ENCODE data around the gene TRABD. TPM values are rescaled to one million over a fixed set of nuclear protein-coding genes. Genes with fewer than 3 reads are reported as not detected.

TRABD gene
- total RNA-seq, 4 donors from 2014 or later: 18.3 to 31.0 (median 22.3) TPM

DNA sequence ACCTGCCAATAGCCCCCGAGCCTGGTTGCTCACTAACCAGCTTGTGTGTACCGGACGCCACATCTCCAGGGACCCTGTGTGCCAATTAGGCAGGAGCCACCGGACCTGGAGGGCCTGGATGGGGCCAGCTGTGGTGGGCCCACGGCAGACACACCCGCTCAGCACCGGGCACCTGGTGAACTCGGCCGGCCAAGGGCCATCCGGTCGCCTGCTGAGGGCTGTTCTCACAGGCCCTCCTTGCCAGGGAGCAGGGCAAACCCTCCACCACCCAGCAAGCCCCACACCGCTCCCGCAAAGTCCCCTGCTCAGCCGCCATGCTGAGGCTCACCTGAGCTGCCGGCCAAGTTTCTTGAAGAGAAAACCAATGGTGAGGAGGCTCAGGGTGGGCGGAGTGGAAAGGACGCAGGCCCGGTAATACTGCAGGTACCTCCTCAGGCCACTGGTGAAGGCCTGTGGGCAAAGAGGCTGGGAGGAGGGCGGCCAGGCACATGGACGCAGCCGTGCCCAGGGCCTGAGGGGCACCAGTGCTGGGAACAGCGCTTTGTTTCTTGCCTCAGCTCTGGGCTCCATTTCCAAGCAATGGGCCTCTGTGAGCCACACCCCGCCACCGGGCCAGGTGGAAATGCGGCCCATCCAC lies 42.0 kb downstream of the TRABD start:
- Histone ChIP-seq H3K4me3 (no peak overlapping the region), H3K36me3 (peaks cover 44 to 94% (median 85%) of the 10 kb centered on the region in 4 donors), H3K4me1 (no peaks in the 10 kb centered on the region), H3K27ac (replicated peaks in 1 of 4) (no peak overlapping the region), H3K9me3 (no peaks in the 10 kb centered on the region), H3K27me3 (no peaks in the 10 kb centered on the region)
- WGBS: 87% methylated on average over 11 of the region's 25 CpGs
- no peak for DNase-seq (ENCODE audit: extremely low spot score)
- TF ChIP-seq POLR2A (IDR thresholded peaks at IDR 0.05; ENCODE audit: low read depth) (no peak), EP300 (IDR thresholded peaks at IDR 0.05) (no peak), POLR2AphosphoS5 (IDR thresholded peaks at IDR 0.05) (no peak)
- TF ChIP-seq, protein P1, sequence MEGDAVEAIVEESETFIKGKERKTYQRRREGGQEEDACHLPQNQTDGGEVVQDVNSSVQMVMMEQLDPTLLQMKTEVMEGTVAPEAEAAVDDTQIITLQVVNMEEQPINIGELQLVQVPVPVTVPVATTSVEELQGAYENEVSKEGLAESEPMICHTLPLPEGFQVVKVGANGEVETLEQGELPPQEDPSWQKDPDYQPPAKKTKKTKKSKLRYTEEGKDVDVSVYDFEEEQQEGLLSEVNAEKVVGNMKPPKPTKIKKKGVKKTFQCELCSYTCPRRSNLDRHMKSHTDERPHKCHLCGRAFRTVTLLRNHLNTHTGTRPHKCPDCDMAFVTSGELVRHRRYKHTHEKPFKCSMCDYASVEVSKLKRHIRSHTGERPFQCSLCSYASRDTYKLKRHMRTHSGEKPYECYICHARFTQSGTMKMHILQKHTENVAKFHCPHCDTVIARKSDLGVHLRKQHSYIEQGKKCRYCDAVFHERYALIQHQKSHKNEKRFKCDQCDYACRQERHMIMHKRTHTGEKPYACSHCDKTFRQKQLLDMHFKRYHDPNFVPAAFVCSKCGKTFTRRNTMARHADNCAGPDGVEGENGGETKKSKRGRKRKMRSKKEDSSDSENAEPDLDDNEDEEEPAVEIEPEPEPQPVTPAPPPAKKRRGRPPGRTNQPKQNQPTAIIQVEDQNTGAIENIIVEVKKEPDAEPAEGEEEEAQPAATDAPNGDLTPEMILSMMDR (IDR thresholded peaks at IDR 0.05): no peak
- intact Hi-C loops (cut with DNase I): no loop called here

DNA sequence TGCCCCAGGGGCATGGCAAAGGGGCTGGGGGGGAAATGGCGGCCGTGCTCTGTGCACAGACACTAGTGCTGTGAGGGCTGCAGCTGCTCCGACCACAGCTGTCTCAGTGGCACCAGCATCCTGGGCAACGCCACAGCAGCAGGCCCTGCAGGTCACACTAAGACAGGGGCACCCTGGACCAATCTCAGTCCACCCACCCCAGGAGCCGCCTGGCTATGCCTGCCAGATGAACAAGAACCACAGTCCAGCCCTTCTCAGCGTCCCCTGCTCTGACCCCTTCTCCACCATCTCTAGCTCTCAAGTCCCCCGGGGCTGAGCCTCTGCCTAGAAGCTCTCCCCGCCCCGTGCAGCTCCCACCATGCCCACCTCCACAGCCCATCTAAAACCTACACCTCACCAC lies 42.7 kb downstream of the TRABD start:
- TF ChIP-seq EP300 (IDR thresholded peaks at IDR 0.05) (no peak), POLR2AphosphoS5 (IDR thresholded peaks at IDR 0.05) (no peak), POLR2A (IDR thresholded peaks at IDR 0.05; ENCODE audit: low read depth) (no peak)
- TF ChIP-seq, protein P1 (IDR thresholded peaks at IDR 0.05): no peak

GRCh38 chr22:50229370-50229769 lies 43.7 kb downstream of the TRABD start:
- H3K9me3 ChIP-seq: no peaks in the 10 kb centered on the region
- no peaks in the 10 kb centered on the region for H3K4me1 ChIP-seq
- 93% methylated on average over 16 of the region's 16 CpGs for WGBS
- H3K27ac ChIP-seq (replicated peaks in 1 of 4): no peak overlapping the region
- TF ChIP-seq EP300 (IDR thresholded peaks at IDR 0.05): no peak
- TF ChIP-seq POLR2AphosphoS5 (IDR thresholded peaks at IDR 0.05): no peak
- TF ChIP-seq POLR2A (IDR thresholded peaks at IDR 0.05; ENCODE audit: low read depth): no peak
- TF ChIP-seq, protein P1 (IDR thresholded peaks at IDR 0.05): no peak
- no peak for DNase-seq (ENCODE audit: extremely low spot score)
- H3K27me3 ChIP-seq: no peaks in the 10 kb centered on the region
- H3K4me3 ChIP-seq: no peak overlapping the region
- peaks cover 35 to 89% (median 78%) of the 10 kb centered on the region in 4 donors for H3K36me3 ChIP-seq
- intact Hi-C loops (cut with DNase I): no loop called here

More for the DNA sequence above, 42.7 kb downstream of the TRABD start:
- Histone ChIP-seq H3K36me3 (peaks cover 43 to 94% (median 85%) of the 10 kb centered on the region in 4 donors), H3K27me3 (no peaks in the 10 kb centered on the region), H3K4me3 (no peak overlapping the region), H3K27ac (replicated peaks in 1 of 4) (no peak overlapping the region), H3K4me1 (no peaks in the 10 kb centered on the region), H3K9me3 (no peaks in the 10 kb centered on the region)
- DNase-seq (ENCODE audit: extremely low spot score): no peak
- WGBS: 90% methylated on average over 6 of the region's 9 CpGs
- intact Hi-C loops (cut with DNase I): no loop called here

DNA sequence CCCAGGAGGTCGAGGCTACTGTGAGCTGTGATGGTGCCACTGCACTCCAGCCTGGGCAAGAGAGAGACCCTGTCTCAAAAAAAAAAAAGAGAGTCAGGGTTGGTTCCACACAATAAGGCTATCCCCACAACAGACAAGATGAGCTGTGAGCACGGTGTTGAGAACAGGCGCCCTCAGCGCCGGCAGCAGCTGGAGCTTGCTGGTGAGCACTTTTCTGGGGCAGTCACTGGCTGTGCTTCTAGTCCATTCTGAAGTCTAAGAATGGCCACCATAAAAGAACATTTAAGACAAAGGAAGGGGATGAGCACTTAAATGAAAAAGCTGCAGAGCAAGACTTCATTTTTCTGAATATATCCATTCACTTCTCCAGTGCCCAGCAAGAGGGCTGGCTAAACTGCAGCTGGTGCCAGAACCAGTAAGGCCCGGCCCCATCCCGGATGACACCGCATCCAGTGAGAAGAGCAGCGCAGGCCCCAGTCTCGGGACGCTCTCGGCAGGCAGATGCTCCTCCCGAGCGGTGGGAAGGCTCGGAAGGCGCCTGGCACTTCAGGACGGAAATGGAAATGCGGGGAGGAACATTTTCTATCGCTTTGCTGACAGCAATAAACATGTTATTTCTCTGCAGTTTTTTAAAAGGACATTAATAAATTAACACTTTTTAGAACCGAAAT lies 46.9 kb downstream of the TRABD start:
- no peaks in the 10 kb centered on the region for H3K27me3 ChIP-seq
- TF ChIP-seq, protein P1 (IDR thresholded peaks at IDR 0.05): no peak
- no peak for TF ChIP-seq POLR2A (IDR thresholded peaks at IDR 0.05; ENCODE audit: low read depth)
- TF ChIP-seq EP300 (IDR thresholded peaks at IDR 0.05): no peak
- TF ChIP-seq POLR2AphosphoS5 (IDR thresholded peaks at IDR 0.05): no peak
- no peak overlapping the region for H3K27ac ChIP-seq (replicated peaks in 1 of 4)
- H3K9me3 ChIP-seq: no peaks in the 10 kb centered on the region
- peaks cover 24 to 75% (median 59%) of the 10 kb centered on the region in 4 donors for H3K36me3 ChIP-seq
- no peaks in the 10 kb centered on the region for H3K4me1 ChIP-seq
- no peak for DNase-seq (ENCODE audit: extremely low spot score)
- no peak overlapping the region for H3K4me3 ChIP-seq
- intact Hi-C loops (cut with DNase I): no loop called here
- WGBS: 91% methylated on average over 20 of the region's 20 CpGs

Data from esophagus muscularis mucosa (tissue), 4 donors.